Body of pancreas (tissue), 4 donors: ENCODE measurements around the gene PTTG1IP.

Experiments used
- CTCF ChIP-seq, 7 experiments: fragments of 450-650 bp in 4 of 7; fragments of 200-600 bp in 3 of 7; sonication (generic) in 3 of 7; IDR thresholded peaks; one replicate each; pipeline ENCODE4 v1.5.1; 2016 to 2019; ENCODE audit warnings: antibody characterized with exemption in 7 of 7
- POLR2A ChIP-seq, 3 donors: fragments of 450-650 bp; IDR thresholded peaks; one replicate each; pipeline ENCODE4 v1.6.1; 2016; ENCODE audit warnings: antibody characterized with exemption in 3 of 3, mild to moderate bottlenecking in 2 of 3

GRCh38 chr21:44836666-44837471 is 36.6 kb downstream of the PTTG1IP start:
- TF ChIP-seq POLR2A (IDR thresholded peaks at IDR 0.05) (no peak), CTCF (IDR thresholded peaks at IDR 0.05) (no peak)
